T-cell (primary cell): Measurements from ENCODE around the gene PTH2R. TPM values are rescaled to one million over a fixed set of nuclear protein-coding genes. Genes with fewer than 3 reads are reported as not detected.
A peak's percentile ranks its signal among the peaks of the same experiment; 100 is the strongest.

Source experiments
- ATAC-seq, 4 experiments: fragments of 200-7000 bp in 3 of 4; fragments of 150-1000 bp in 1 of 4; cut with Tn5 transposase; replicated peaks in 1 of 4; 1 replicate in 3 of 4; 2 replicates in 1 of 4; pipeline ENCODE4 v1.10.0; 2021; ENCODE audit warnings: moderate library complexity in 3 of 4, mild to moderate bottlenecking in 2 of 4, moderate number of reproducible peaks in 1 of 4
- CTCF ChIA-PET, 2 donors: fragments of 300-600 bp; sonication (Branson Sonifier 250); formaldehyde crosslinking; loops; one replicate each; lab custom pipeline; 2022; ENCODE audit warnings: antibody characterized with exemption in 2 of 2; lab: Charles Lee
- POLR2A ChIA-PET, 2 donors: fragments of 300-600 bp; sonication (Branson Sonifier 250); formaldehyde crosslinking; loops; one replicate each; lab custom pipeline; 2022; ENCODE audit warnings: antibody characterized with exemption in 2 of 2; lab: Charles Lee
- DNase-seq, 35 experiments: peaks; one replicate each; pipeline versions ENCODE4 v3.0.0 to v3.0.0-alpha.2; 2013 to 2023
- H3K27ac ChIP-seq: one replicate; pipeline ENCODE4 v1.5.1; 2013; ENCODE audit warnings: low read length
- H3K27me3 ChIP-seq, 2 experiments: replicated peaks in 1 of 2; 1 replicate in 1 of 2; 2 replicates in 1 of 2; pipeline versions ENCODE4 v1.6.1 to v1.7.0; 2013; ENCODE audit warnings: low read length in 1 of 2, mixed read lengths in 1 of 2; ENCODE audit not compliant: control insufficient read depth in 2 of 2, insufficient read depth in 2 of 2; ENCODE audit errors: extremely low read depth in 1 of 2
- H3K36me3 ChIP-seq, 2 donors: 1 replicate in 1 of 2; 2 replicates in 1 of 2; pipeline versions ENCODE4 v1.6.1 to v1.7.0; 2013; ENCODE audit warnings: low read length in 1 of 2; ENCODE audit not compliant: control insufficient read depth in 2 of 2, insufficient read depth in 1 of 2; ENCODE audit errors: extremely low read depth in 1 of 2
- H3K4me1 ChIP-seq, 2 experiments: 1 replicate in 1 of 2; 2 replicates in 1 of 2; pipeline versions ENCODE4 v1.6.1 to v1.7.0; 2013; ENCODE audit warnings: low read length in 2 of 2, mixed read lengths in 1 of 2; ENCODE audit not compliant: insufficient read depth in 2 of 2, control insufficient read depth in 1 of 2; ENCODE audit errors: extremely low read depth in 1 of 2
- H3K4me3 ChIP-seq, 2 donors: 1 replicate in 1 of 2; 2 replicates in 1 of 2; pipeline versions ENCODE4 v1.5.1 to v1.7.0; 2013; ENCODE audit warnings: mild to moderate bottlenecking in 2 of 2, low read length in 1 of 2, moderate library complexity in 1 of 2; ENCODE audit not compliant: control insufficient read depth in 1 of 2; ENCODE audit errors: extremely low read depth in 1 of 2
- H3K9me3 ChIP-seq: 2 replicates; pipeline ENCODE4 v1.7.0; 2013
- H3K27ac Mint-ChIP-seq, 2 donors: one replicate each; pipeline ENCODE4 v1.8.0; 2020 to 2021; ENCODE audit warnings: mild to moderate bottlenecking in 2 of 2, mixed read lengths in 2 of 2
- H3K27me3 Mint-ChIP-seq, 2 donors: one replicate each; pipeline ENCODE4 v1.8.0; 2021 to 2022; ENCODE audit warnings: mixed read lengths in 2 of 2
- H3K36me3 Mint-ChIP-seq: one replicate; pipeline ENCODE4 v1.8.0; 2021; ENCODE audit warnings: mixed read lengths
- H3K4me1 Mint-ChIP-seq, 3 donors: one replicate each; pipeline ENCODE4 v1.8.0; 2020 to 2022; ENCODE audit warnings: mixed read lengths in 3 of 3, mild to moderate bottlenecking in 1 of 3
- H3K4me3 Mint-ChIP-seq, 3 donors: one replicate each; pipeline ENCODE4 v1.8.0; 2020 to 2022; ENCODE audit warnings: mild to moderate bottlenecking in 3 of 3, mixed read lengths in 3 of 3, moderate library complexity in 3 of 3
- H3K9me3 Mint-ChIP-seq, 3 donors: one replicate each; pipeline ENCODE4 v1.8.0; 2020 to 2022; ENCODE audit warnings: mixed read lengths in 3 of 3
- WGBS: methylation state at CpG from one replicate; pipeline ENCODE4 v1.1.5; 2013; ENCODE audit warnings: missing lambda C conversion rate; ENCODE audit not compliant: insufficient coverage; 5-methylcytosine and 5-hydroxymethylcytosine counted together
- total RNA-seq, 35 experiments: library from RNA in 6 of 35; stranded (reverse) in 6 of 35; fragments of 120-200 nt in 1 of 35; gene quantifications; one replicate each; pipeline versions ENCODE4 v1.2.1 to v1.2.4 and lab custom pipeline; 2013 to 2026

PTH2R gene
- under 1 TPM in 1 of 5 donors, not detected in 4; 0.20 TPM for total RNA-seq
- 0.33 TPM for total RNA-seq (2013)
- total RNA-seq (lab: John Stamatoyannopoulos, UW) = 0 to 0.75 (median 0.15) reads per million in 29 experiments

- peak within 1 kb of the TSS in 1 of 2 donors; percentile 17 for H3K4me3 ChIP-seq
- ChIA-PET POLR2A (no interaction called here), CTCF (interaction anchor here in 1 of 2 donors (0.5 kb wide), 1 partner anchor 37 kb away, joined by 5 read pairs; no protein-coding TSS in a partner anchor)
- H3K4me1 ChIP-seq = peaks cover 0 to 6% of the 10 kb centered on the region in 2 experiments
- DNase-seq (no peak), ATAC-seq (peak in 1 of 4 experiments; percentile 17)
- no peak within 1 kb of the TSS for H3K27ac Mint-ChIP-seq
- peak within 1 kb of the TSS in 1 of 3 donors; percentile 37 for H3K4me3 Mint-ChIP-seq
- H3K27me3 ChIP-seq = peaks cover 10 to 18% of the 10 kb centered on the region in 2 experiments
- H3K27ac ChIP-seq = no peak within 1 kb of the TSS
- H3K9me3 ChIP-seq = no peaks in the 10 kb centered on the region
- H3K9me3 Mint-ChIP-seq = no peaks in the 10 kb centered on the region
- H3K36me3 ChIP-seq = no peaks in the 10 kb centered on the region
- no peaks in the 10 kb centered on the region for H3K36me3 Mint-ChIP-seq
- WGBS = 7% methylated on average over 78 of the region's 82 CpGs
- peaks cover 57 to 68% of the 10 kb centered on the region in 2 donors for H3K27me3 Mint-ChIP-seq
- H3K4me1 Mint-ChIP-seq = peaks cover 6 to 11% (median 10%) of the 10 kb centered on the region in 3 donors
Observed at GRCh38 chr2:208406474-208407451, at the start of gene PTH2R. PTH2R (plus strand) TSS chr2:208406792; CDS start chr2:208407044, 252 bp downstream.

- H3K4me1 Mint-ChIP-seq = peaks cover 0 to 6% (median 3%) of the 10 kb centered on the region in 3 donors
- Histone ChIP-seq H3K36me3 (peaks cover 0 to 32% of the 10 kb centered on the region in 2 donors), H3K27me3 (no peaks in the 10 kb centered on the region), H3K4me3 (no peak overlapping the region), H3K9me3 (no peaks in the 10 kb centered on the region), H3K27ac (peak overlapping the region; percentile 10), H3K4me1 (no peaks in the 10 kb centered on the region)
- POLR2A ChIA-PET = no interaction called here
- CTCF ChIA-PET = interaction anchor here in 1 of 2 donors (0.8 kb wide), 1 partner anchor 17 kb away, joined by 4 read pairs; no protein-coding TSS in a partner anchor
- no CpG with 5 or more reads among the region's 1 CpG for WGBS
- DNase-seq (no peak), ATAC-seq (no peak)
- no peaks in the 10 kb centered on the region for H3K9me3 Mint-ChIP-seq
- peaks cover 39% of the 10 kb centered on the region for H3K36me3 Mint-ChIP-seq
- H3K27ac Mint-ChIP-seq = peak overlapping the region; percentile 46 to 59
- H3K4me3 Mint-ChIP-seq = no peak overlapping the region
- no peaks in the 10 kb centered on the region for H3K27me3 Mint-ChIP-seq
Observed at GRCh38 chr2:208356846-208357574, 49.6 kb upstream of the PTH2R start.

- no peak overlapping the region for H3K4me3 Mint-ChIP-seq
- no peak overlapping the region for H3K4me3 ChIP-seq
- H3K27ac ChIP-seq = no peak overlapping the region
- no peaks in the 10 kb centered on the region for H3K27me3 Mint-ChIP-seq
- ATAC-seq = no peak
- H3K4me1 ChIP-seq = no peaks in the 10 kb centered on the region
- peaks cover 0 to 12% (median 10%) of the 10 kb centered on the region in 3 donors for H3K4me1 Mint-ChIP-seq
- peaks cover 23% of the 10 kb centered on the region for H3K36me3 Mint-ChIP-seq
- DNase-seq = no peak
- POLR2A ChIA-PET = interaction anchor here in 1 of 2 donors (0.6 kb wide), 1 partner anchor 1139 kb away, joined by 5 read pairs; no protein-coding TSS in a partner anchor
- no peaks in the 10 kb centered on the region for H3K9me3 ChIP-seq
- CTCF ChIA-PET = no interaction called here
- no peaks in the 10 kb centered on the region for H3K27me3 ChIP-seq
- H3K9me3 Mint-ChIP-seq = no peaks in the 10 kb centered on the region
- WGBS = 96% methylated on average over 6 of the region's 10 CpGs
- no peak overlapping the region for H3K27ac Mint-ChIP-seq
- peaks cover 0 to 13% of the 10 kb centered on the region in 2 donors for H3K36me3 ChIP-seq
Observed at GRCh38 chr2:208358758-208359631, 47.6 kb upstream of the PTH2R start.

- POLR2A ChIA-PET = no interaction called here
- H3K36me3 Mint-ChIP-seq = peaks cover 18% of the 10 kb centered on the region
- Histone ChIP-seq H3K4me1 (no peaks in the 10 kb centered on the region), H3K36me3 (peaks cover 0 to 13% of the 10 kb centered on the region in 2 donors), H3K27ac (no peak overlapping the region), H3K27me3 (no peaks in the 10 kb centered on the region), H3K9me3 (no peaks in the 10 kb centered on the region), H3K4me3 (peak overlapping the region in 1 of 2 donors; percentile 9)
- no peak overlapping the region for H3K27ac Mint-ChIP-seq
- DNase-seq (peak in 5 of 35 experiments; percentile 2 to 14 (median 10)), ATAC-seq (peak in 3 of 4 experiments; percentile 24 to 42 (median 29))
- peaks cover 0 to 12% (median 10%) of the 10 kb centered on the region in 3 donors for H3K4me1 Mint-ChIP-seq
- 55% methylated on average over 5 of the region's 17 CpGs for WGBS
- no peaks in the 10 kb centered on the region for H3K27me3 Mint-ChIP-seq
- H3K9me3 Mint-ChIP-seq = no peaks in the 10 kb centered on the region
- CTCF ChIA-PET = no interaction called here
- H3K4me3 Mint-ChIP-seq = peak overlapping the region in 1 of 3 donors; percentile 24
Observed at GRCh38 chr2:208359632-208359986, 47.0 kb upstream of the PTH2R start.

- H3K4me1 ChIP-seq = no peaks in the 10 kb centered on the region
- H3K9me3 Mint-ChIP-seq = peaks cover 5 to 6% (median 5%) of the 10 kb centered on the region in 3 donors
- H3K9me3 ChIP-seq = no peaks in the 10 kb centered on the region
- no peaks in the 10 kb centered on the region for H3K27me3 ChIP-seq
- peaks cover 0 to 12% (median 10%) of the 10 kb centered on the region in 3 donors for H3K4me1 Mint-ChIP-seq
- POLR2A ChIA-PET = no interaction called here
- no peaks in the 10 kb centered on the region for H3K27me3 Mint-ChIP-seq
- H3K27ac ChIP-seq = no peak overlapping the region
- ATAC-seq (peak in 1 of 4 experiments; percentile 13), DNase-seq (no peak)
- 93% methylated on average over 48 of the region's 48 CpGs for WGBS
- CTCF ChIA-PET = no interaction called here
- peaks cover 0 to 4% of the 10 kb centered on the region in 2 donors for H3K36me3 ChIP-seq
- no peak overlapping the region for H3K4me3 Mint-ChIP-seq
- H3K36me3 Mint-ChIP-seq = peaks cover 13% of the 10 kb centered on the region
- no peak overlapping the region for H3K27ac Mint-ChIP-seq
- no peak overlapping the region for H3K4me3 ChIP-seq
Observed at GRCh38 chr2:208360259-208361076, 46.1 kb upstream of the PTH2R start.
